Vagina (tissue), 2 donors: ENCODE measurements around the gene TSPAN15. TPM values are rescaled to one million over a fixed set of nuclear protein-coding genes. Genes with fewer than 3 reads are reported as not detected.
A peak's percentile ranks its signal among the peaks of the same experiment; 100 is the strongest.

Source experiments
- DNase-seq, 2 donors: peaks; one replicate each; pipeline ENCODE4 v3.0.0-alpha.2; 2017; ENCODE audit errors: extremely low spot score in 2 of 2
- H3K27ac ChIP-seq: fragments of 200-600 bp; sonication (generic); one replicate; pipeline ENCODE4 v1.5.1; 2019
- H3K27me3 ChIP-seq: fragments of 200-600 bp; sonication (generic); one replicate; pipeline ENCODE4 v1.5.1; 2019
- H3K36me3 ChIP-seq, 2 donors: fragments of 200-600 bp; sonication (generic); one replicate each; pipeline ENCODE4 v1.5.1; 2017 to 2019
- H3K4me1 ChIP-seq: fragments of 200-600 bp; sonication (generic); one replicate; pipeline ENCODE4 v1.5.1; 2019
- H3K4me3 ChIP-seq, 2 donors: fragments of 200-600 bp; sonication (generic); 1 replicate in 1 of 2; 2 replicates in 1 of 2; pipeline ENCODE4 v1.5.1; 2016 to 2019
- H3K9me3 ChIP-seq: fragments of 200-600 bp; sonication (generic); one replicate; pipeline ENCODE4 v1.5.1; 2019
- POLR2A ChIP-seq, 2 donors: fragments of 450-650 bp; IDR thresholded peaks; one replicate each; pipeline ENCODE4 v1.6.1; 2017; ENCODE audit warnings: antibody characterized with exemption in 2 of 2, mild to moderate bottlenecking in 2 of 2, moderate library complexity in 2 of 2
- POLR2AphosphoS5 ChIP-seq, 2 donors: sonication (generic); formaldehyde crosslinking; IDR thresholded peaks; one replicate each; pipeline ENCODE4 v1.9.0; 2017; ENCODE audit warnings: antibody characterized with exemption in 2 of 2, mild to moderate bottlenecking in 2 of 2, low read depth in 1 of 2; ENCODE audit not compliant: insufficient read depth in 1 of 2
- intact Hi-C: fragments of 100-400 bp; cut with DNase I; formaldehyde crosslinking; loops from one replicate; pipeline ENCODE4 v1.15.1; 2023
- total RNA-seq: library from RNA; depleted of rRNA; stranded (reverse); fragments of >200 nt; gene quantifications from one replicate; pipeline ENCODE4 v1.2.3, GENCODE V29; 2016
- TF ChIP-seq, protein P1 (sequence below), 3 experiments: fragments of 450-650 bp in 2 of 3; fragments of 200-600 bp in 1 of 3; sonication (generic) in 1 of 3; IDR thresholded peaks; one replicate each; pipeline ENCODE4 v1.5.1; 2017 to 2019; ENCODE audit warnings: antibody characterized with exemption in 3 of 3, mild to moderate bottlenecking in 2 of 3, moderate library complexity in 2 of 3

The TSPAN15 gene
- total RNA-seq, 1 donor from 2014 or later: 26.5 TPM

DNA sequence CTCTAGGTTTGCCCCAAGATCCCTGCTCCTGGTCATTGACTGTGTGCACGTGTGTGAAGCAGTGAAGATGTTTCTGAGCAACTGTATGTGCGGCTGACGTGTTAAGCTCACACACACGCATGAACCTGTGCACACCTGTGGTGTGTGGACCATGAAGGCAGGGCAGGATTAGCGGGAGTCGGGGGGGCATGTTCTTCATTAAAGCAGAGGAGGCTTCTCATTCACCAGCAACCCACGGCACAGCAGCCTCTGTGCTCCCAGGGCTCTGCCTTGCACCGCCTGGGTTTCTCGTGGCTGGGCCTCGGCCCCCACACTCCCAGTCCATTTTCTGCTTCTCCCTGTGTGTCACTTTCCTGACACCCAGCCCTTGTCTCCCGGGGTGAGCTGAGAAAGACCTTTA, 33.7 kb upstream of the TSPAN15 start:
- no peaks in the 10 kb centered on the region for H3K36me3 ChIP-seq
- no peak for DNase-seq
- no peaks in the 10 kb centered on the region for H3K9me3 ChIP-seq
- H3K4me3 ChIP-seq: peak overlapping the region in 1 of 2 donors; percentile 29
- TF ChIP-seq POLR2AphosphoS5 (IDR thresholded peaks at IDR 0.05; ENCODE audit: insufficient read depth in 1 of 2, low read depth in 1 of 2): no peak
- no peak for TF ChIP-seq POLR2A (IDR thresholded peaks at IDR 0.05)
- TF ChIP-seq, protein P1, sequence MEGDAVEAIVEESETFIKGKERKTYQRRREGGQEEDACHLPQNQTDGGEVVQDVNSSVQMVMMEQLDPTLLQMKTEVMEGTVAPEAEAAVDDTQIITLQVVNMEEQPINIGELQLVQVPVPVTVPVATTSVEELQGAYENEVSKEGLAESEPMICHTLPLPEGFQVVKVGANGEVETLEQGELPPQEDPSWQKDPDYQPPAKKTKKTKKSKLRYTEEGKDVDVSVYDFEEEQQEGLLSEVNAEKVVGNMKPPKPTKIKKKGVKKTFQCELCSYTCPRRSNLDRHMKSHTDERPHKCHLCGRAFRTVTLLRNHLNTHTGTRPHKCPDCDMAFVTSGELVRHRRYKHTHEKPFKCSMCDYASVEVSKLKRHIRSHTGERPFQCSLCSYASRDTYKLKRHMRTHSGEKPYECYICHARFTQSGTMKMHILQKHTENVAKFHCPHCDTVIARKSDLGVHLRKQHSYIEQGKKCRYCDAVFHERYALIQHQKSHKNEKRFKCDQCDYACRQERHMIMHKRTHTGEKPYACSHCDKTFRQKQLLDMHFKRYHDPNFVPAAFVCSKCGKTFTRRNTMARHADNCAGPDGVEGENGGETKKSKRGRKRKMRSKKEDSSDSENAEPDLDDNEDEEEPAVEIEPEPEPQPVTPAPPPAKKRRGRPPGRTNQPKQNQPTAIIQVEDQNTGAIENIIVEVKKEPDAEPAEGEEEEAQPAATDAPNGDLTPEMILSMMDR (IDR thresholded peaks at IDR 0.05): no peak
- peaks cover 6% of the 10 kb centered on the region for H3K4me1 ChIP-seq
- no peak overlapping the region for H3K27ac ChIP-seq
- H3K27me3 ChIP-seq: no peaks in the 10 kb centered on the region
- intact Hi-C loops: loop anchor here (10.0 kb wide), 1 partner anchor 413 kb away; no protein-coding TSS in a partner anchor

DNA sequence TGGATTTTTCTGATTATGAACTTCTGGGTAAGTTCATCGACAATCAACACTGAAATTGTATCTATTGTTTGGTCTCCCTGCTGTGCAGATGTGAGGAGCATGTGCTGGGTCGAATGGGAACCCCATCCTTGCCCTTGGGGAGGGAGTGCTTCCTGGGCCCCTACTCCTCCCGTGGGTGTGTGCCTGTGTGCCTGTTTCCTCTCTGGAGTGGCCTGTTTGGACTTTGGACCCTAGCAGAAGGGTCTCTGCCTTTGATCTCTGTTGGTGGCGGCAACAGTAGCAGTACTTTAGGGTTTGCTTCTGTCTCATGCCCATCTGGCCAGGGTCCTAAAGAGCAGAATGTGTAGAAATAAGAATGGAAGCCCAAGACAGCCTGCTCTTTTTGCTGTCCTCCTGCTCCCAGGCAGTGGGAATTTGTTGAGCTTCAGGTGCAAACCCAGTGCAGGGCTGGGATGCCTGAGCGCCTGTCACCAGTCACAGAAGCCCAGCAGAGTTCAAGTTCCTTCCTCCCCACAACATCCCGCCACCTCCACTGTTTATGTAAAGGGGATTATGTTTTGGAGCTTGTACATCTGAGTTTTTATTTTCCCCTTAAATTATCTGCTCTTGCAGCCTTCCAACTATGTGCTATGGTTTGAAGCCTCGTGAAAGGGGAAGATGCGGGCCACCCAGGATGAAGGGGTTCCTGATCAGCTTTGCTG, 33.1 kb upstream of the TSPAN15 start:
- H3K27me3 ChIP-seq: no peaks in the 10 kb centered on the region
- no peaks in the 10 kb centered on the region for H3K36me3 ChIP-seq
- intact Hi-C loops: loop anchor here (10.0 kb wide), 1 partner anchor 413 kb away; no protein-coding TSS in a partner anchor
- DNase-seq: no peak
- TF ChIP-seq POLR2AphosphoS5 (IDR thresholded peaks at IDR 0.05; ENCODE audit: insufficient read depth in 1 of 2, low read depth in 1 of 2) (no peak), POLR2A (IDR thresholded peaks at IDR 0.05) (no peak)
- TF ChIP-seq, protein P1 (IDR thresholded peaks at IDR 0.05): no peak
- H3K27ac ChIP-seq: no peak overlapping the region
- H3K4me1 ChIP-seq: peaks cover under 1% of the 10 kb centered on the region
- H3K4me3 ChIP-seq: peak overlapping the region in 1 of 2 donors; percentile 29
- H3K9me3 ChIP-seq: no peaks in the 10 kb centered on the region

DNA sequence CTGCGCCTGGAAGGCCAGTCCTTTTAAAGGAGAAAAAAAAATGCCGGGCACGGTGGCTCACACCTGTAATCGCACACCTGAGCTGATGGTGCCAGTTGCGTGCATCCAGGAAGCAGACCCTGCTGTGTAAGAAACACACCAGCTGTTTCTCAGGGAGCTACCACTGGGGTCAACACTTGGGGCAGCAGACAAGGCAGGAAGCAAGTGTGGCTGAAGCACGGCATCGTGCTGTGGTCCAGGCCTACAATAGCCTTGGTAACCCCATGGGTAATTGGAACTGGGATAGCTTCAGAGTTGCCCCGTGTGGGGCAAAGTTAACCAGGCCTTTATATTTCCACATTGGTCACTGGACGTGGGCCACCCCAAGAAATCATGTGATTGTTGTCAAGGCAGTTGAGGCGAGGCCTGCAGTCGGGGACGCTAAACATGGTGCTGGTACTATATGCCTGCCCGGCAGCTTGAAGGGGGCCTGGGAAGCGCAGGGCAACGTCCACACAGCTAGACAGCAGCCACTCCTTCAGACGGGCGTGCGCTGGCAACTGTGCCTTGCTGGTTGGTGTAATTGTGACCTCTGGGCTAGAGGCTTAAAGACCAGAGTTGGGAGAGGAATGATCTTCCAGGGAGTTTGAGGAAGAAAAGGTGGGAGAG, 32.0 kb upstream of the TSPAN15 start:
- intact Hi-C loops: loop anchor here (10.0 kb wide), 1 partner anchor 414 kb away; no protein-coding TSS in a partner anchor
- Histone ChIP-seq H3K4me3 (no peak overlapping the region), H3K27me3 (no peaks in the 10 kb centered on the region), H3K9me3 (no peaks in the 10 kb centered on the region), H3K27ac (no peak overlapping the region), H3K4me1 (no peaks in the 10 kb centered on the region), H3K36me3 (no peaks in the 10 kb centered on the region)
- no peak for DNase-seq
- TF ChIP-seq, protein P1 (IDR thresholded peaks at IDR 0.05): no peak
- no peak for TF ChIP-seq POLR2A (IDR thresholded peaks at IDR 0.05)
- TF ChIP-seq POLR2AphosphoS5 (IDR thresholded peaks at IDR 0.05; ENCODE audit: insufficient read depth in 1 of 2, low read depth in 1 of 2): no peak

DNA sequence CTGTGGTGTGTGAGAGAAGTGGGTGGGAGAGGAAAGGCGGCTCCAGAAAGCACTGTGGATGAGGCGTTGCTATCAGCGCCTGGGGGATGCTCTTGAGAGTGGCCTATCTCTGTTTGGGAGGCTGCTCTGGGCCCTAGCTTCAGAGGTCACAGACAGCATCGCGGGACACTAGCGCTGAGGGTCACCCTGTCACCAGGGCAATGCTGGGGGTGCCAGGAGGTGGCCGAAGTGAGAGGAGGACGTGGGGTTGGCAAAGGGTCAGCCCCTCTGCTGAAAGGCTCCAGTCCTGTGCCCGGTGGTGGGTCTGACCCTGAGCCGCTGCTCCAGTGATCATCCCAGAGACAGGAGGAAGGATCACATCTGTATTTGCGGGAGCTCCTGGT, 31.5 kb upstream of the TSPAN15 start:
- no peak for TF ChIP-seq POLR2AphosphoS5 (IDR thresholded peaks at IDR 0.05; ENCODE audit: insufficient read depth in 1 of 2, low read depth in 1 of 2)
- Histone ChIP-seq H3K4me3 (no peak overlapping the region), H3K9me3 (no peaks in the 10 kb centered on the region), H3K27ac (no peak overlapping the region), H3K36me3 (no peaks in the 10 kb centered on the region), H3K4me1 (no peaks in the 10 kb centered on the region), H3K27me3 (no peaks in the 10 kb centered on the region)
- intact Hi-C loops: loop anchor here (10.0 kb wide), 2 partner anchors 215 to 415 kb away; partner anchors contain the start of gene FAM241B
- no peak for DNase-seq

DNA sequence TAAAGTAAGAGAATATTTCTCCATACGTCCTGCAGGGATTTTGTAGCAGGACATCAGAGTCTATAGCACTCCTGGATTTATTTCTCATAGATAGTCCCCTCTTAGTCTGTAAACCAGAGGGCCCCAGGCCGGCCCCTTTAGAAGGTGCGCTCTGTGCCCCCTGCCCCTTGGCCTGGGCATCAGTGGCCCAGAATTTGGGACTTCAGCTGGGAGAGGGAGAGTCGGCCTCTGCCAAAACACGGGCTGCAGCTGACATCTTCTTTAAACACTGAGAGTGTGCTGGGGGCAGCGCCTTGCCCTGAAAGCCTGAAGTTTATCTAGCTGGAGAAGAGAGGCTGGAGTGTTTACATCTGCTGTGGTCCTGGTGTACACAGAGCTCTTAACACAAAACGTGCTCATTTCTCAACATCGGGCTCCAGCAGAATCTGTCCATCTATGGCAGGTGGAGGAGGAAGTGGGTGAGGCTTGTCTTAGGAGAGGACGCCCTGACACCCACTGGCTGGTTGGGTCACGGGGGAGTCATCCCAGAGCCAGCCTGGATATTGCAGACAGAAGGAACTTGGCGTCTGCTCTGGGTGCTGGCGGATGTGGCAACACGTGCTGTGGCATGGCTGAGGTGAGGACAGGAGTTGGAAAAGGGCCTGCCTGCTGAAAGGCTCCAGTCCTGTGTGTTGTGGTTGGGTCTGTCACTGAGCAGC, 29.5 kb upstream of the TSPAN15 start:
- no peak overlapping the region for H3K4me3 ChIP-seq
- H3K4me1 ChIP-seq: no peaks in the 10 kb centered on the region
- TF ChIP-seq POLR2AphosphoS5 (IDR thresholded peaks at IDR 0.05; ENCODE audit: insufficient read depth in 1 of 2, low read depth in 1 of 2): peak; percentile 21 to 68
- TF ChIP-seq, protein P1 (IDR thresholded peaks at IDR 0.05): no peak
- no peaks in the 10 kb centered on the region for H3K9me3 ChIP-seq
- no peaks in the 10 kb centered on the region for H3K36me3 ChIP-seq
- no peak for DNase-seq
- intact Hi-C loops: loop anchor here (10.0 kb wide), 1 partner anchor 213 kb away; the partner anchor contains the start of gene FAM241B
- H3K27me3 ChIP-seq: no peaks in the 10 kb centered on the region
- no peak overlapping the region for H3K27ac ChIP-seq
